Measurements from ENCODE around the gene GNLY.
A peak's percentile ranks its signal among the peaks of the same experiment; 100 is the strongest.

GNLY gene

DNA sequence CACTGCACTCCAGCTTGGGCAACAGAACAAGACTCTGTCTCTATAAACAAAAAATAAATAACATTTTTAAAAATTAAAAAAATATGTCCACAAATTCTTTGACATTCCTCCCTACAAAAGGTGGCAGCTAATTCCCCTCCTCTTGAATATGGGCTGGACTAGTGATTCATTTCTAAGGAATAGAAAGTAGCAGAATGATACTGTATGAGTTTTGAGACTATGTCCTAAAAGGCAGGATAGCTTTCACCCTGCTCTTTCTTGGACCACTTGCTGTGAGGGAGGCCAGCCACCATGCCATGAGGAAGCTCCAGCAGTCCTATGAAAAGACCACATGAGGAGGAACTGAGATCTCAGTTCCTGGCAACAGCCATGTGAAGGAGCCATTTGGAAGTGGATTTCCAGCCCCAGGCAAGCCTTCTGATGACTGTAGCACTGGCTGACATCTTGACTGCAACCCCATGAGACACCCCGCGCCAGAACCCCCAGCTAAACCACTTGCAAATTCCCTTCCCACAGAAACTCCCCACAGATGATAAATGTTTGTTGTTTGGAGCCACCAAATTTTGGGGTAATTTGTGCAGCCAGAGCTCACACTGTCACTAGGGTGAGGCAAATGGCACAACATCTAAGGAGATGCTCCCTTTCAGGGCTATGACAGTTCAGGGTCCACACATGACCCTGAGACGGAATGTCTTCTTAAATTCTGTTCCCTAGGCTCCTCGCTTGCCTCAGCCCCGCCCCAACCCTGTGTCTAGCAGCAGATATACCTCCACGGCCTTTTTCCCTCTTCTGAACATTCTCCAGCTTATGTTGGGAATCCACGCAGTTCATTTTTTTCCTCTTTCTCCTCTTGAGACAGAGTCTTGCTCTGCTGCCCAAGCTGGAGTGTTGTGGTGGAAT is 42.5 kb downstream of the GNLY start:
- no peak overlapping the region for H3K4me3 ChIP-seq
- peak overlapping the region in 6 of 21 experiments; percentile 9 to 65 (median 48) for H3K27ac ChIP-seq

DNA sequence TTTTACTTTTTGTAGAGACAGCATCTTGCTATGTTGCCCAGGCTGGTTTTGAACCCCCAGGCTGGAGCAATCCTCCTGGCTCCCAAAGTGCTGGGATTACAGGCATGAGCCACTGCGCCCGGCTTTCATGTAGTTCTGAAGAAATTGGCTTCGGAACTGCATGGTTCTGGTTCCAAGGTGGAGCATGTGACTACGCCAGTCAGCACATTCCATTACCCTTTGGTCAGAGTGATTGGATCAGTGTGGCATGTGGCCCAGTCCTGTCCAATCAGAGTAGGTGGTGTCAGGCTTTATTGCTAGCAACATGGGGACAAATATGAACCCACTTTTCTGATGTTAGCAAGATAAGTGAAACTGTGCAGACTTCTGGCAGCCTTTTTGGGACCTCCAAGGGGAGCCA is 43.3 kb downstream of the GNLY start:
- Histone ChIP-seq H3K27ac (peak overlapping the region in 4 of 21 experiments; percentile 39 to 65 (median 47)), H3K4me3 (no peak overlapping the region)

DNA sequence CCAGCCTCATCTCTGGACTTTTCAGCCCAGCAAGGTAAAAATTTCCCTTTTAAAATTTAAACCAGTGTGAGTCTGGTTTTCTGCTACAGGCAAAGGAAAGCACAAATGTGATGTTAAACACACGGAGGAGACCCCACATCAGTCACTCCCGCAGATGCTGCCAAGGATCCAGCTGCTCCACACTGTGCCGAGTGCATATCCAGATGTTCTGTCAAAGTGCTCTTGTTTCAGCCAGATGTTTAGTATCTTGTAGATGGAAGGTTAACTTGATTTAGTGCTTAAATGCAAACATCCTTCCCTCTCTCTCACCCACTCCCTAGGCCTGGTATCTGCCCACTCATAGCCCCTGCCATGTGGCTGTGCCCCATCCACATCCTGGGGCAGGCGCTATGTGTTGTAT is 43.8 kb downstream of the GNLY start:
- H3K4me3 ChIP-seq = no peak overlapping the region
- peak overlapping the region in 3 of 21 experiments; percentile 39 to 59 (median 49) for H3K27ac ChIP-seq

DNA sequence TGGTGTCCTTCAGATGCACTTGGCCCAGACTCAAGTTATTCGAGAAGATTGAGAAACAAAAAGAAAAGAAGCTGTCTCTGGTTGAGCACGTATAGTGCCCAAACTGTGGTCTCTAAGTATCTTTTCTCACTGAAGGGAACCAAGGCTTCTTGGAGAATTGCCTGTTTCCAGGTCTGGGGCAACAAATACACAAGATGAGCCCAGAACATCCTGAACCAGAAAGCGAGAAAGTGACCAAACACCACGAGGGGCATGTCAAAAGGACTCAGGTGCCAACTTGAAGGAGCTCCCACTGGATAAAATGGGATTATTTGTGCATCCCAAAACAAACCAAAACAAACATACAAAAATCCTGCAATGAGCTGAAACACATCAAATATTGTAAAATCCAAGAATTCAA is 46.0 kb downstream of the GNLY start:
- H3K27ac ChIP-seq = peak overlapping the region in 5 of 21 experiments; percentile 16 to 89 (median 80)
- H3K4me3 ChIP-seq = no peak overlapping the region

GRCh38 chr2:85741211-85741832 is 47.2 kb downstream of the GNLY start:
- peak overlapping the region in 16 of 21 experiments; percentile 20 to 89 (median 70) for H3K27ac ChIP-seq
- H3K4me3 ChIP-seq = no peak overlapping the region

DNA sequence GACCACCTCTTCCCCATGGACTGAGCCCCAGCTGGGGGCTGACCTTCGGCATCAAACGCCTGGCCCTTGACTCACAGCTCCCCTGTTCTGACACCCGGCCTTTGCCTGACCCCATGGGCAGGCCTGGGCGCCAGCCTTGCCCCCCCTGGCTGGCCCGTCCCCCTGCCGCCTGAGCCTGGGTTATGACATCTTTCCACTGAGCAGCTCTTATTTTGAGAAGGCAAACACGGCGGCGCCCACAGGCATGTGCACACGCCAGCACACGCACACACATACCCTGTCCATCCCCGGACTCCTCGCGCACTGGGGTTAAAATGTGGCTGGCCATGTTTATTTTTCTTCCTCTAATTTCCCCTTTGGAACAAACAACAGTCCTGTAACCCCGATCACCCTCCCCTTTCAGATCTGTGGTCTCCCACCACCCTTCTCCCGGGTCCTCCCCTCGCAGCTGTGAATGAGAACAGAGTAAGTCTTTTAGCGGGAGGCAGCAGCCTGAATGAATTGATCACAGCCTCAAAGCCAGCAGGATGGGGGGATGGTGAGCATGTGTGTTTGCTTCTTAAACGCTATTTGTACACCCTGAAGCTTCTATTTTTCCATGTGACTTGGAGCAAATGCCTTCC is 47.8 kb downstream of the GNLY start:
- Histone ChIP-seq H3K4me3 (no peak overlapping the region), H3K27ac (peak overlapping the region in 17 of 21 experiments; percentile 20 to 89 (median 70))

- Histone ChIP-seq H3K27ac (peak overlapping the region in 10 of 21 experiments; percentile 13 to 75 (median 47)), H3K4me3 (no peak overlapping the region)
Measured at GRCh38 chr2:85743304-85743978, 49.3 kb downstream of the GNLY start.

DNA sequence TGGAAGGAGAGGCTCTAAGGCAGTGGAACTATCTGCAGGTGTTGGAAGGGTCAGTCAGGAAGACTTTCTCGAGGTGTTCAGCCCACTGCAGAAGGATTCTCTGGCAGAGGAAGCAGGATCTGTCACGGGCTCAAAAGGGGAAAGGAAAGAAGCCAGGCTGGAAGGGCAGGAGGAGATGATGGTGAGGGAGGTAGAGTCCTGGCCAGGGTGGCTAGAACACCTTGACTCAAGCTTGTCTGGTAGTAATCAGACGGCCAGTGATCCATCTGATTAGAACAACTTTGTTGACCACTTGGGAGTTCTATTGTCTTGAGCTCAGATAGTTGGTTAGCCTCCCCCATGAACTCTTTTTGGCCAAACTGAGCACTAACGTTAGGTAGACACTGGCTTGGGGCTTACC is 49.9 kb downstream of the GNLY start:
- H3K4me3 ChIP-seq = no peak overlapping the region
- peak overlapping the region in 6 of 21 experiments; percentile 10 to 75 (median 47) for H3K27ac ChIP-seq

GRCh38 chr2:85744741-85745601 is 50.8 kb downstream of the GNLY start:
- H3K4me3 ChIP-seq = no peak overlapping the region
- H3K27ac ChIP-seq = peak overlapping the region in 8 of 21 experiments; percentile 30 to 75 (median 44)

DNA sequence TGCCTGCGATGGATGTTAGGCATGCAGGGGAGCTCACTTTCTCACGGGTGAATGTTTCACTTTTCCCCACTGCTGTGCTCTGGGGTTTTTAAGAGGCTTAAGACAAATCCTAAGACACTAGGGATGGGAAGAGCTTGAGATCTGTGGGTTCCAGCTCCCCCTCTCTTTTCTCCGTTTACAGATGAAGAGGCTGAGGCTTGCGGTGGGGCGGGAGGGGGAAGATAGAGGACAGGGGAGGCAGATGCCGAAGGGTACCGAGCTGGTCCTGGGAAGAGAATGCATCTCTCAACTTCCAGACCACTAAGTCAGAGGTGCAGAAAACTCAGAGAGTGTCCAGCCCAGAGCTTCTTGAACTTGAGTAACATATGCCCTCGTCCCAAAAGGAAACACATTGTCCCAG is 51.5 kb downstream of the GNLY start:
- H3K27ac ChIP-seq = peak overlapping the region in 6 of 21 experiments; percentile 35 to 75 (median 45)
- H3K4me3 ChIP-seq = no peak overlapping the region

GRCh38 chr2:85746321-85747004 is 52.3 kb downstream of the GNLY start:
- Histone ChIP-seq H3K4me3 (no peak overlapping the region), H3K27ac (peak overlapping the region in 2 of 21 experiments; percentile 14 to 65)

DNA sequence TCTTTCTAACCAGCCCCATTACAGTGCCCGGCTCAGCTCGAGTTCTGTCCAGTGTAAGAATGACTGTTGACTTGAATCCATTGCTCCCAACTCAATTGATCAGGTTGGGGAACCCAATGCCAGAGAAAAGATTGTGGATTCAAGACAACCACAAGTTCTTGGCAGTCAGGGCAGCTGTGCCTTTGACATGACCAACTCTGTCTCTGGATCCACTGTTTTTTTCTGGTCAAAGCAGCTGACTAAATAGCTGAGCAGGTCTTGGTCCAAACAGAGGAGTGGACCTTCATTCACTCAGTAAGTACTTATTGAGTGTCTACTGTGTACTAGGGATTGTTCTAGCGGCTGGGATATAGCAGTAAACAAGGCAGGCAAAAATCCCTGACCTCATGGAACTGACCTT is 53.3 kb downstream of the GNLY start:
- no peak overlapping the region for H3K27ac ChIP-seq
- no peak overlapping the region for H3K4me3 ChIP-seq

- H3K27ac ChIP-seq = no peak overlapping the region
Measured at GRCh38 chr2:85748039-85748734, 54.0 kb downstream of the GNLY start.

More at GRCh38 chr2:85748039-85748734, 54.0 kb downstream of the GNLY start:
- no peak overlapping the region for H3K4me3 ChIP-seq

Measured in skin epidermis (tissue), 12 donors.